Tibial nerve (tissue), 4 donors: ENCODE data around the gene VRK3. TPM values are rescaled to one million over a fixed set of nuclear protein-coding genes. Genes with fewer than 3 reads are reported as not detected.
A peak's percentile ranks its signal among the peaks of the same experiment; 100 is the strongest.

Experiments used
- DNase-seq, 2 donors: peaks; one replicate each; pipeline ENCODE4 v3.0.0-alpha.2; 2019; ENCODE audit warnings: low spot score in 2 of 2
- H3K27ac ChIP-seq, 4 donors: fragments of 200-600 bp; sonication (generic) in 3 of 4; one replicate each; pipeline ENCODE4 v1.5.1; 2017 to 2019; ENCODE audit warnings: mild to moderate bottlenecking in 1 of 4
- H3K27me3 ChIP-seq, 2 donors: fragments of 200-600 bp; sonication (generic) in 1 of 2; one replicate each; pipeline versions ENCODE4 v1.5.1 to v1.6.0; 2017 to 2019
- H3K36me3 ChIP-seq, 3 donors: fragments of 200-600 bp; sonication (generic); one replicate each; pipeline ENCODE4 v1.5.1; 2018 to 2019
- H3K4me1 ChIP-seq, 4 donors: fragments of 200-600 bp; sonication (generic) in 3 of 4; one replicate each; pipeline ENCODE4 v1.5.1; 2017 to 2019
- H3K4me3 ChIP-seq, 4 donors: fragments of 200-600 bp; sonication (generic) in 3 of 4; one replicate each; pipeline ENCODE4 v1.5.1; 2017 to 2019; ENCODE audit warnings: mild to moderate bottlenecking in 1 of 4, moderate library complexity in 1 of 4
- H3K9me3 ChIP-seq, 4 donors: fragments of 200-600 bp; sonication (generic) in 3 of 4; one replicate each; pipeline ENCODE4 v1.5.1; 2017 to 2019
- CTCF ChIP-seq, 5 experiments: fragments of 200-600 bp in 3 of 5; fragments of 450-650 bp in 2 of 5; sonication (generic) in 3 of 5; IDR thresholded peaks; one replicate each; pipeline ENCODE4 v1.5.1; 2016 to 2019; ENCODE audit warnings: antibody characterized with exemption in 5 of 5, mild to moderate bottlenecking in 3 of 5, moderate library complexity in 2 of 5
- EP300 ChIP-seq, 2 donors: sonication (generic); formaldehyde crosslinking; IDR thresholded peaks; one replicate each; pipeline ENCODE4 v1.6.1; 2017; ENCODE audit warnings: antibody characterized with exemption in 2 of 2, mild to moderate bottlenecking in 1 of 2
- POLR2A ChIP-seq, 2 donors: fragments of 450-650 bp; IDR thresholded peaks; one replicate each; pipeline ENCODE4 v1.6.1; 2017; ENCODE audit warnings: antibody characterized with exemption in 2 of 2, mild to moderate bottlenecking in 2 of 2, moderate library complexity in 2 of 2
- WGBS, 2 donors: methylation state at CpG; one replicate each; pipeline ENCODE4 v1.1.5; 2018; 5-methylcytosine and 5-hydroxymethylcytosine counted together
- total RNA-seq, 4 donors: library from RNA; depleted of rRNA; stranded (reverse); fragments of >200 nt; gene quantifications; one replicate each; pipeline ENCODE4 v1.1.0, GENCODE V29; 2016

VRK3 gene
- total RNA-seq, 4 donors from 2014 or later: 25.7 to 51.3 (median 30.1) TPM

GRCh38 chr19:49977881-49978280 lies 47.3 kb downstream of the VRK3 start:
- H3K9me3 ChIP-seq: no peaks in the 10 kb centered on the region
- 83 to 90% methylated on average over 18 of the region's 18 CpGs for WGBS, 2 donors
- peaks cover 0 to 98% (median 4%) of the 10 kb centered on the region in 3 donors for H3K36me3 ChIP-seq
- H3K4me1 ChIP-seq: peaks cover 0 to 4% (median 0%) of the 10 kb centered on the region in 4 donors
- TF ChIP-seq EP300 (IDR thresholded peaks at IDR 0.05): no peak
- TF ChIP-seq CTCF (IDR thresholded peaks at IDR 0.05): no peak
- no peak for TF ChIP-seq POLR2A (IDR thresholded peaks at IDR 0.05)
- H3K27me3 ChIP-seq: no peaks in the 10 kb centered on the region
- H3K27ac ChIP-seq: no peak overlapping the region
- no peak overlapping the region for H3K4me3 ChIP-seq
- no peak for DNase-seq

GRCh38 chr19:49977076-49977475 lies 48.1 kb downstream of the VRK3 start:
- 84 to 87% methylated on average over 13 of the region's 13 CpGs for WGBS, 2 donors
- peaks cover 0 to 90% (median 4%) of the 10 kb centered on the region in 3 donors for H3K36me3 ChIP-seq
- TF ChIP-seq CTCF (IDR thresholded peaks at IDR 0.05) (no peak), POLR2A (IDR thresholded peaks at IDR 0.05) (no peak), EP300 (IDR thresholded peaks at IDR 0.05) (no peak)
- H3K27ac ChIP-seq: no peak overlapping the region
- H3K9me3 ChIP-seq: no peaks in the 10 kb centered on the region
- peaks cover 0 to 8% (median 0%) of the 10 kb centered on the region in 4 donors for H3K4me1 ChIP-seq
- H3K4me3 ChIP-seq: no peak overlapping the region
- H3K27me3 ChIP-seq: no peaks in the 10 kb centered on the region
- no peak for DNase-seq

GRCh38 chr19:49976496-49976895 lies 48.7 kb downstream of the VRK3 start:
- no peak for DNase-seq
- no peaks in the 10 kb centered on the region for H3K27me3 ChIP-seq
- no peak overlapping the region for H3K4me3 ChIP-seq
- H3K4me1 ChIP-seq: peaks cover 0 to 13% (median 0%) of the 10 kb centered on the region in 4 donors
- no peak for TF ChIP-seq POLR2A (IDR thresholded peaks at IDR 0.05)
- no peak for TF ChIP-seq EP300 (IDR thresholded peaks at IDR 0.05)
- H3K9me3 ChIP-seq: no peaks in the 10 kb centered on the region
- no peak overlapping the region for H3K27ac ChIP-seq
- WGBS, 2 donors: 73 to 93% methylated on average over 3 of the region's 3 CpGs
- H3K36me3 ChIP-seq: peaks cover 0 to 84% (median 4%) of the 10 kb centered on the region in 3 donors

GRCh38 chr19:49975051-49975450 lies 50.1 kb downstream of the VRK3 start:
- Histone ChIP-seq H3K27ac (no peak overlapping the region), H3K36me3 (peaks cover 0 to 69% (median 0%) of the 10 kb centered on the region in 3 donors), H3K27me3 (no peaks in the 10 kb centered on the region), H3K4me1 (peaks cover 0 to 13% (median 0%) of the 10 kb centered on the region in 4 donors), H3K9me3 (no peaks in the 10 kb centered on the region), H3K4me3 (no peak overlapping the region)
- no peak for DNase-seq
- TF ChIP-seq CTCF (IDR thresholded peaks at IDR 0.05): no peak
- no peak for TF ChIP-seq EP300 (IDR thresholded peaks at IDR 0.05)
- TF ChIP-seq POLR2A (IDR thresholded peaks at IDR 0.05): no peak
- WGBS, 2 donors: 80 to 91% methylated on average over 7 of the region's 7 CpGs

GRCh38 chr19:49973987-49974386 lies 51.2 kb downstream of the VRK3 start:
- H3K4me3 ChIP-seq: no peak overlapping the region
- TF ChIP-seq POLR2A (IDR thresholded peaks at IDR 0.05): no peak
- peak in 1 of 2 donors; percentile 60 for TF ChIP-seq EP300 (IDR thresholded peaks at IDR 0.05)
- no peak for TF ChIP-seq CTCF (IDR thresholded peaks at IDR 0.05)
- peaks cover 0 to 16% (median 0%) of the 10 kb centered on the region in 4 donors for H3K4me1 ChIP-seq
- H3K27ac ChIP-seq: no peak overlapping the region
- peak in 1 of 2 donors; percentile 37 for DNase-seq
- H3K9me3 ChIP-seq: no peaks in the 10 kb centered on the region
- WGBS, 2 donors: 62 to 90% methylated on average over 18 of the region's 18 CpGs
- peaks cover 0 to 59% (median 0%) of the 10 kb centered on the region in 3 donors for H3K36me3 ChIP-seq
- peaks cover 0 to 3% of the 10 kb centered on the region in 2 donors for H3K27me3 ChIP-seq
